ENCODE results near the gene PATJ.

DNA sequence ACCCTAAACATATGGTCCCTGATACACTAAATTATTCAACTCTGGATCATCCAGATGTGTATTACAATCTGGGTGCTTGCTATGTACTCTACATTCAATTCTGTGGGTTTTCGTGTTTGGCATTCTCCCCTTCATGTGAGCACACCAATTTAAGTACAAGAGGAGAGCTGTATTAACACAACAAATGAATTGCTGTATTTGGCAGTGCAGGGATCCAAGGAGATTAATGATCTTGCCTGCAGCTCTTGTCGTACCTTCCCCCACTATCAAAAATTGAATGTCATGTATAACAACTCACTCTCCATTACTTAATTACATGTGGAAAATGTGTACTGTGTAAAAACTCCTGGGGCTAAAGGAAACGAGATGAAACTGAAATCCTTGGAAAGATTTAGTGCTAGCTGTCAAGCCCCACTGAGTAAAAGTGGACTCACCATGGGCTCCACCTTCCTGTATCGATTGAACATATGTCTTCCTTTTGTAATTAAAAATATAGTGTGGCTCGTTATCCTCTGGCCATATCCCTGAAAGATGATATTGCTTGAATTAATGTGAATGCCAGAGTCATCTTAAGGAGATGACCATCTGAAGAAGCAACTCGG, 280.2 kb downstream of the PATJ start:
- TF ChIP-seq, protein P1, sequence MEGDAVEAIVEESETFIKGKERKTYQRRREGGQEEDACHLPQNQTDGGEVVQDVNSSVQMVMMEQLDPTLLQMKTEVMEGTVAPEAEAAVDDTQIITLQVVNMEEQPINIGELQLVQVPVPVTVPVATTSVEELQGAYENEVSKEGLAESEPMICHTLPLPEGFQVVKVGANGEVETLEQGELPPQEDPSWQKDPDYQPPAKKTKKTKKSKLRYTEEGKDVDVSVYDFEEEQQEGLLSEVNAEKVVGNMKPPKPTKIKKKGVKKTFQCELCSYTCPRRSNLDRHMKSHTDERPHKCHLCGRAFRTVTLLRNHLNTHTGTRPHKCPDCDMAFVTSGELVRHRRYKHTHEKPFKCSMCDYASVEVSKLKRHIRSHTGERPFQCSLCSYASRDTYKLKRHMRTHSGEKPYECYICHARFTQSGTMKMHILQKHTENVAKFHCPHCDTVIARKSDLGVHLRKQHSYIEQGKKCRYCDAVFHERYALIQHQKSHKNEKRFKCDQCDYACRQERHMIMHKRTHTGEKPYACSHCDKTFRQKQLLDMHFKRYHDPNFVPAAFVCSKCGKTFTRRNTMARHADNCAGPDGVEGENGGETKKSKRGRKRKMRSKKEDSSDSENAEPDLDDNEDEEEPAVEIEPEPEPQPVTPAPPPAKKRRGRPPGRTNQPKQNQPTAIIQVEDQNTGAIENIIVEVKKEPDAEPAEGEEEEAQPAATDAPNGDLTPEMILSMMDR (IDR thresholded peaks at IDR 0.05; ENCODE audit: borderline replicate concordance, extremely low read depth, low read length, poor library complexity, severe bottlenecking), result no peak
- no peak for TF ChIP-seq EZH2 (IDR thresholded peaks at IDR 0.05; ENCODE audit: borderline replicate concordance, low read depth, low read length, severe bottlenecking)

All from DND-41 (cell line).